Suppressor macrophage treated with lipopolysaccharide for 1 hour (primary cell): ENCODE results near the gene TBRG1.

ENCODE experiments used
- DNase-seq, 3 donors: peaks; one replicate each; pipeline ENCODE4 v3.0.0-alpha.2; 2020 to 2022

The TBRG1 gene

GRCh38 chr11:124663861-124664260, 41.2 kb downstream of the TBRG1 start:
- no peak for DNase-seq

GRCh38 chr11:124667601-124668000, 44.9 kb downstream of the TBRG1 start:
- DNase-seq = no peak

GRCh38 chr11:124669193-124669592, 46.5 kb downstream of the TBRG1 start:
- peak; percentile 63 to 65 (median 65) for DNase-seq

GRCh38 chr11:124670732-124671131, 48.1 kb downstream of the TBRG1 start:
- peak; percentile 42 to 62 (median 54) for DNase-seq

- DNase-seq = no peak
Measured at GRCh38 chr11:124672536-124673215, 50.0 kb downstream of the TBRG1 start.

GRCh38 chr11:124673333-124674167, 50.9 kb downstream of the TBRG1 start, which contains the start of the genes SIAE and SPA17:
TSS of gene SIAE (minus strand) at chr11:124673739. CDS start at chr11:124673708, 31 bp downstream.
TSS of gene SPA17 (plus strand) at chr11:124673904. CDS start at chr11:124675265, 1,361 bp downstream.
- DNase-seq = peak; percentile 94 to 97 (median 96)

GRCh38 chr11:124674168-124674517, 51.5 kb downstream of the TBRG1 start:
- no peak for DNase-seq

- DNase-seq = no peak
Measured at GRCh38 chr11:124674571-124674970, 51.9 kb downstream of the TBRG1 start.

GRCh38 chr11:124676386-124676785, 53.7 kb downstream of the TBRG1 start:
- DNase-seq = peak in 2 of 3 donors; percentile 11 to 26

GRCh38 chr11:124678416-124678815, 55.8 kb downstream of the TBRG1 start:
- DNase-seq = no peak

GRCh38 chr11:124681421-124681820, 58.8 kb downstream of the TBRG1 start:
- no peak for DNase-seq

- no peak for DNase-seq
Measured at GRCh38 chr11:124682443-124682842, 59.8 kb downstream of the TBRG1 start.
